Neural progenitor cell (in vitro differentiated cells): Measurements from ENCODE around the gene TMEM139. TPM values are rescaled to one million over a fixed set of nuclear protein-coding genes. Genes with fewer than 3 reads are reported as not detected.
A peak's percentile ranks its signal among the peaks of the same experiment; 100 is the strongest.

Experiments
- DNase-seq: peaks from one replicate; pipeline ENCODE4 v3.0.0-alpha.2; 2016; ENCODE audit warnings: low spot score
- H2AFZ ChIP-seq: fragments of 200-600 bp; sonication (generic); replicated peaks from 2 replicates; pipeline ENCODE4 v1.6.1; 2016; ENCODE audit warnings: antibody characterized with exemption
- H3F3A ChIP-seq: fragments of 200-600 bp; sonication (generic); 2 replicates; pipeline ENCODE4 v1.6.1; 2016; ENCODE audit warnings: antibody characterized with exemption, low read depth
- H3K27ac ChIP-seq: fragments of 200-600 bp; sonication (generic); 2 replicates; pipeline ENCODE4 v1.5.1; 2016; ENCODE audit warnings: mild to moderate bottlenecking
- H3K27me3 ChIP-seq: fragments of 200-600 bp; sonication (generic); 2 replicates; pipeline ENCODE4 v1.6.1; 2016; ENCODE audit warnings: mild to moderate bottlenecking, moderate library complexity
- H3K36me3 ChIP-seq: fragments of 200-600 bp; sonication (generic); 2 replicates; pipeline ENCODE4 v1.5.1; 2016
- H3K4me1 ChIP-seq: fragments of 200-600 bp; sonication (generic); 2 replicates; pipeline ENCODE4 v1.6.1; 2016; ENCODE audit warnings: mixed run types
- H3K4me2 ChIP-seq: fragments of 200-600 bp; sonication (generic); 2 replicates; pipeline ENCODE4 v1.6.1; 2016
- H3K4me3 ChIP-seq: fragments of 200-600 bp; sonication (generic); 2 replicates; pipeline ENCODE4 v1.5.1; 2016
- H3K79me2 ChIP-seq: fragments of 200-600 bp; sonication (generic); 2 replicates; pipeline ENCODE4 v1.6.1; 2016; ENCODE audit warnings: low read depth
- H3K9ac ChIP-seq: fragments of 200-600 bp; sonication (generic); 2 replicates; pipeline ENCODE4 v1.6.1; 2016
- H3K9me3 ChIP-seq: fragments of 200-600 bp; sonication (generic); 2 replicates; pipeline ENCODE4 v1.5.1; 2016; ENCODE audit warnings: low read depth
- H4K20me1 ChIP-seq: fragments of 200-600 bp; sonication (generic); 2 replicates; pipeline ENCODE4 v1.6.1; 2016; ENCODE audit warnings: low read depth
- H3K27ac Mint-ChIP-seq: 3 replicates; pipeline ENCODE4 v1.8.0; 2021; ENCODE audit warnings: mixed read lengths
- H3K27me3 Mint-ChIP-seq: 2 replicates; pipeline ENCODE4 v1.8.0; 2022; ENCODE audit warnings: low read depth, mild to moderate bottlenecking, inconsistent platforms, moderate library complexity, mixed read lengths; ENCODE audit not compliant: insufficient read depth
- H3K36me3 Mint-ChIP-seq: 3 replicates; pipeline ENCODE4 v1.8.0; 2021; ENCODE audit warnings: mixed read lengths
- H3K4me1 Mint-ChIP-seq: 3 replicates; pipeline ENCODE4 v1.8.0; 2021; ENCODE audit warnings: mixed read lengths
- H3K4me3 Mint-ChIP-seq: 3 replicates; pipeline ENCODE4 v1.8.0; 2021; ENCODE audit warnings: mild to moderate bottlenecking, moderate library complexity, mixed read lengths
- H3K9me3 Mint-ChIP-seq: 3 replicates; pipeline ENCODE4 v1.8.0; 2020; ENCODE audit warnings: mixed read lengths
- CTCF ChIP-seq: fragments of 200-600 bp; sonication (generic); IDR thresholded peaks from 2 replicates; pipeline ENCODE4 v1.5.1; 2017; ENCODE audit warnings: antibody characterized with exemption, mild to moderate bottlenecking
- EZH2 ChIP-seq: fragments of 200-600 bp; sonication (generic); IDR thresholded peaks from 2 replicates; pipeline ENCODE4 v1.6.1; 2017; ENCODE audit warnings: antibody characterized with exemption, mild to moderate bottlenecking, moderate library complexity
- EZH2phosphoT487 ChIP-seq: fragments of 200-600 bp; sonication (generic); IDR thresholded peaks from 2 replicates; pipeline ENCODE4 v1.6.1; 2017; ENCODE audit warnings: antibody characterized with exemption
- total RNA-seq: library from RNA; depleted of rRNA; stranded (reverse); fragments of >200 nt; gene quantifications from 2 replicates; pipeline ENCODE4 v1.2.3, GENCODE V29; 2015; ENCODE audit warnings: low replicate concordance

The TMEM139 gene
- total RNA-seq, 1 donor from 2014 or later, result 0.94 TPM

- Histone ChIP-seq H3K9ac (no peak overlapping the region), H3K4me1 (no peaks in the 10 kb centered on the region), H3K4me2 (no peak overlapping the region), H3K27me3 (no peaks in the 10 kb centered on the region), H3K27ac (no peak overlapping the region), H3K9me3 (no peaks in the 10 kb centered on the region), H3K36me3 (no peaks in the 10 kb centered on the region), H3K4me3 (no peak overlapping the region), H3K79me2 (no peaks in the 10 kb centered on the region), H4K20me1 (no peaks in the 10 kb centered on the region), H3F3A (no peaks in the 10 kb centered on the region), H2AFZ (no peak overlapping the region)
- Mint-ChIP-seq H3K27me3 (peaks cover 8% of the 10 kb centered on the region), H3K27ac (no peak overlapping the region), H3K4me3 (no peak overlapping the region), H3K36me3 (peaks cover 14% of the 10 kb centered on the region), H3K4me1 (peaks cover 19% of the 10 kb centered on the region), H3K9me3 (no peaks in the 10 kb centered on the region)
- DNase-seq, result no peak
- no peak for TF ChIP-seq EZH2
- no peak for TF ChIP-seq CTCF
- no peak for TF ChIP-seq EZH2phosphoT487
These were observed 29.4 kb downstream of the TMEM139 start for GRCh38 chr7:143314127-143314526.

DNA sequence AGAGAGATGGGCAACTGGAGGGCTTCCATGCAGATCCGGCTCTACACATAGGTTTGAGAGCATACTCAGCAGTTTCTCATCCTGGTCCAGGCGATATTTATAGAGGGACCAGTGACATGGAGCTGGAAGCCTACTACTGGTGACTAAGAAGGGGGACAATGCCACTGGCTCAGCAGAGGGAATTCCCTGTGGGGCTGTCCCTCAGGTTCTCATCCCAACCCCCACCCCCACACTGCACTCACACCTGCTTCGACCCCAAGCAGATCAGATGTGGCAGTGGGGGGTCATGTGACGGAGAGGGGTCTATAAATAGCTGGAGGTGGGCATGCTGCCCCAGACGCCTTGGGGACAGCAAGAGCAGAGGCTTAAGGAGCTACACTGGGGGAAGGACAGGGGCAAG lies 31.0 kb downstream of the TMEM139 start, which contains the start of gene CLCN1:
Gene CLCN1 (plus strand): TSS at position 336 of the 400 bp plus-strand sequence. CDS start 102 bp downstream, outside the sequence.
- Histone ChIP-seq H3K9ac (no peak within 1 kb of the TSS), H3F3A (no peaks in the 10 kb centered on the region), H3K4me2 (no peak within 1 kb of the TSS), H2AFZ (no peak within 1 kb of the TSS), H3K27me3 (no peaks in the 10 kb centered on the region), H3K4me1 (no peaks in the 10 kb centered on the region), H3K9me3 (no peaks in the 10 kb centered on the region), H4K20me1 (no peaks in the 10 kb centered on the region), H3K27ac (no peak within 1 kb of the TSS), H3K4me3 (no peak within 1 kb of the TSS), H3K36me3 (no peaks in the 10 kb centered on the region), H3K79me2 (no peaks in the 10 kb centered on the region)
- Mint-ChIP-seq H3K4me3 (no peak within 1 kb of the TSS), H3K9me3 (no peaks in the 10 kb centered on the region), H3K36me3 (peaks cover 6% of the 10 kb centered on the region), H3K4me1 (peaks cover 19% of the 10 kb centered on the region), H3K27ac (peak within 1 kb of the TSS; percentile 42), H3K27me3 (peaks cover 12% of the 10 kb centered on the region)
- TF ChIP-seq EZH2, result no peak
- TF ChIP-seq CTCF, result no peak
- no peak for TF ChIP-seq EZH2phosphoT487
- DNase-seq, result no peak

DNA sequence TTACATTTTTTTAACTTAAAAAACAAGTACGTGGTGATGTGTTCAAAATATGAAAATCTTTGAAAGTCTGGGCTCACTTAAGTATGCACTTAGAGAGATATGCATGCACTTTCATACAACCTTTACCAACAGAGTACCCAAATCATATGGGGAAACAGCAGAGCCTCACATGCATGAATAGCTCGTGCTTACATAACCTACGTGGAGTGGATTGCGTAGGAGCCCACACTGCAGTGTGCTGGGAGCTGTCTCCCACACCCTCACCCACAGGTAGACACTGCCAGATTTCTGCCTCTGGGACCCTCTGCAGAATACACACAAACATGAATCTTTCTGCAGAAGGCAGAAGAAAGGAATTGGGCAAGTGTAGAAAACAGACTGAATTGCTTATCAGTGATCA lies 31.7 kb downstream of the TMEM139 start:
- no peaks in the 10 kb centered on the region for H3F3A ChIP-seq
- H3K9ac ChIP-seq, result no peak overlapping the region
- H3K36me3 ChIP-seq, result no peaks in the 10 kb centered on the region
- no peak for TF ChIP-seq CTCF
- no peak for TF ChIP-seq EZH2phosphoT487
- TF ChIP-seq EZH2, result no peak
- H3K9me3 ChIP-seq, result no peaks in the 10 kb centered on the region
- Mint-ChIP-seq H3K27ac (no peak overlapping the region), H3K36me3 (peaks cover 6% of the 10 kb centered on the region), H3K4me3 (no peak overlapping the region), H3K4me1 (peaks cover 19% of the 10 kb centered on the region), H3K9me3 (no peaks in the 10 kb centered on the region), H3K27me3 (peaks cover 14% of the 10 kb centered on the region)
- no peaks in the 10 kb centered on the region for H3K4me1 ChIP-seq
- no peak overlapping the region for H3K27ac ChIP-seq
- no peaks in the 10 kb centered on the region for H3K79me2 ChIP-seq
- no peak for DNase-seq
- H3K4me3 ChIP-seq, result no peak overlapping the region
- H2AFZ ChIP-seq, result no peak overlapping the region
- no peaks in the 10 kb centered on the region for H4K20me1 ChIP-seq
- H3K27me3 ChIP-seq, result no peaks in the 10 kb centered on the region
- H3K4me2 ChIP-seq, result no peak overlapping the region
